HG03066 (cell line): ENCODE results near the gene LILRA5.
"Not testable (repeated sequence)": the region's sequence is repeated elsewhere in the genome, so short reads cannot be mapped to it uniquely, and the experiment has no call there.

Experiments
- ATAC-seq: cut with Tn5 transposase; IDR thresholded peaks from one replicate; pipeline ENCODE4 v1.9.1; 2021; ENCODE audit warnings: low read depth; ENCODE audit not compliant: unreplicated experiment

The LILRA5 gene

GRCh38 chr19:54312436-54313377 is at the start of gene LILRA5:
TSS of gene LILRA5 (minus strand) at chr19:54313166. CDS start at chr19:54313019, 147 bp downstream.
- no peak for ATAC-seq

DNA sequence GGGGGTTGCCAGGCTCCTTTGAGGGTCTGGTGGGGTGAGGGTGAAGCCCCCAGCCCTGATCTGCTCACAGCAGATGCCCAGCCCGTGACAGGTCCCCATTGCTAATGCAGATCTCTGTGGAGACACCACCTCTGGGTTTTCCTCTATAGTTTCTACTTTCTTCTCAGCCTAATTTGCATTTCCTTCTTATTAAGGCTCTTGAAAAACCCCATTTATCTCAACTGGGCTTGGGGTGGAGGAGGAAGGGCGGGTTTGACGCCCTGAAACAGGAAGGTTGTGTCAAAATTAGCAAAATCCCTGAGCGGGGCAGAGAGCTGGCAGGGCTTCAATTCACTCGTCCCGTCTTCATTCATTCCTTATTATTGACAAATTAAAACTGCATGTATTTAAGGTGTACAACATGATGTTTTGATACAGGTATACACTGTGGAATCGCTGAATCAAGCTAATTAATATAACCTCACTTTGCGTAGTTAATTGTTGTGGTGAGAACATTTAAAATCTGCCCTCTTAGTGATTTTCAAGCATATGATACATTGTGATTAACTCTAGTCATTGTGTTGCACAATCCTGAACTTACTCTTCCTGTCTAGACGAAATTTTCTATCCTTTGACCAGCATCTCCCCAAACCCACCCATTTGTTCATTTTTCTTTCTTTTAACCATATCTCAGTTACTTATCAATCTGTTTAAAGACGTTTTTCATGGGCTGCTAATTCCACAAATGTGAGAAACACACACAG is 48.9 kb upstream of the LILRA5 start:
- not testable (repeated sequence) for ATAC-seq

DNA sequence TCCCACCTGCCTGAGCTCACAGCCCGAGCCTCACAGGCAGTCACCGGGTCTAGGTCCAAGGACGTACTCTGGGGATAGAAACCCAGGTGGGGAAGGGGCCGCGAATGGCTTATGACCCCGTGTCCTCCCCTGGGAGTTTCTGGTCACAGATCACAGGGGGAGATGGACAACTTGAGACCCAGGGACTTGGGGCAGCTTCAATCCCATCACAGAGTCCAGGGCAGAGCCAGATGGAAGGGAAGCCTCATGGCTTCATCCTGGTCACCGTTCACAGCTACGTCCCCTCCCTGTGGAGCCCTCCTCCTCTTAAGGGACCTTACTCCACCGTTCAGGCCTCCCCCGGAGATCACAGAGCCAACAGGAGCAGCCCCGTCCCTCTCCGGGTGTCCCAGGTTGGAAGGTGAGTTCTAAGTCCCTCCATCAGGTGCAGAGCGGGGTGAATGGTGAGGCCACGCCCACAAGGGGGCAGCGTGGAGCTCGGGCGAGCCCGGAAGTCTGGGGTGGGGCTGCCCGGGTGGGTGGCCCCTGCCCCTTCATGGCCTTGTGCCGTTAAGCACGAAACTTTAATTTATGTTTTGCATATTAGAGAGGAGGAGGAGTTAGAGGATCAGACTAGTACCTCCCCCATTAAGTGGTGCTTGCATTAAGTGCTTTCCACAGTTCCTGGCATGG is 46.3 kb upstream of the LILRA5 start:
- ATAC-seq = not testable (repeated sequence)

DNA sequence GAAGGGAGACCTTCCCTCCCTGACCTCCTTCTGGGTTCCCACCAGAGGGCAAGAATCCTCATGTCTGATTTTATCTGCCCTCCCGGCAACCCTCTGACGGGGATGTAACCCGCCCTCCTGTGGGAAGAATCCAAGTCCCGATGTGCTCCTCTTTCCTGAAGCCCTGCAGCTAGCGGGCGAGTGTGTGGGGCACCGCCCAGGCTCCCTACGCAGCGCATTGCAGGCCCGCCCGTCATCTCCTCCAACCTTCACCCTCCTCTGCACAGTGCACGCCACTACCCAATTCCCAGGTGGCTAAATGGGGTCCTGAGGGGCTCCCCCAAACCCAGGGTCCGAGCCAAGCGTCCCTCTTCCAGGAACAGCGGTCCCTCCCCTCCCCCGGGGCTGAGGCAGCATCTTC is 44.4 kb upstream of the LILRA5 start:
- no peak for ATAC-seq

DNA sequence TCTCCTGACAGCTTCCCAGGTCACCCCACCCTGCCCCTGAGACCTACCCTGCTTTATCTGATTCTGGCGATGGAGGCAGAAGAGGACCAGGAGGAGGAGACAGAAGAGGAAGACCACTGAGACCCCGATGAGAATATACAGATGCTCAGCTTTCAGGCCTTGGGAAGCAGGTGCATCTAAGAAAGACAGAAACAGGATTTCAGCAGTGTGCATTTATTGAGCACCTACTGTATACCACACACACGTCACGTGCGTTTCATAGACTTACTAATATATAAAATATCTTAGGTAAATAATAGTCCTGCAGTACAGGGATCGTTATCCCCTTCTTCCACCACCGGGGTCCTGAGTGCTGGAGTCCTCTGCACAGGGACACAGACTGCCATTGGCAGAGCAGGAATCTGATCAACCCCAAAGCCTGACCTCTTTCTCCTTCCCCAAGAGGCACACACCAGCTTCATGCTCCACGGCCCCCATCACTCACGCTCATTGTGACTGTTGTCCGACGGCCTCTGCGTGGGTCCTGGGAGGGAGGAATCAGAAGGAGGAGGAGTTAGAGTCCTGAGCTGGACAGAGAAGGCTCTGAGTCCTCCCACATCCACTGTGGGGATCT is 43.6 kb upstream of the LILRA5 start:
- no peak for ATAC-seq

DNA sequence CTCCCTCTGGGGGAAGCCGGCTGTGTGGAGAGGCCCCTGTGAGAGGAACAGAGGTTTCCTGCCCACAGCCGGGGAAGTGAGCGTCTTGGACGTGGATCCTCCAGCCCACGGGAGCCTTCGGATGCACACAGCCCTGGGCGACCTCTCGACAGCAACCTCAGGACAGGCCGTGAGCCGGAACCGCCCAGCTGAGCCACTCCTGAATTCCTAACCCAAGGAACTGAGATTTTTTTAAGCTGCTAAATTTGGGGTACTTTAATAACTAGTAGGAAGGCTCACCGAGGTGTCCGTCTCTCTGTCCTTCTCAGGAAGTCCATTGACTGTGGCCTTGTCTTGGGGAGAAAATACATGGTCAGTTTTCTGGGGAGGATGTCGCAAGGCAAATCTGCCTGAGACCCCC is 42.7 kb upstream of the LILRA5 start:
- no peak for ATAC-seq

GRCh38 chr19:54354761-54355160 is 41.8 kb upstream of the LILRA5 start:
- no peak for ATAC-seq

- no peak for ATAC-seq
These were observed 39.6 kb upstream of the LILRA5 start for GRCh38 chr19:54352546-54352945.

DNA sequence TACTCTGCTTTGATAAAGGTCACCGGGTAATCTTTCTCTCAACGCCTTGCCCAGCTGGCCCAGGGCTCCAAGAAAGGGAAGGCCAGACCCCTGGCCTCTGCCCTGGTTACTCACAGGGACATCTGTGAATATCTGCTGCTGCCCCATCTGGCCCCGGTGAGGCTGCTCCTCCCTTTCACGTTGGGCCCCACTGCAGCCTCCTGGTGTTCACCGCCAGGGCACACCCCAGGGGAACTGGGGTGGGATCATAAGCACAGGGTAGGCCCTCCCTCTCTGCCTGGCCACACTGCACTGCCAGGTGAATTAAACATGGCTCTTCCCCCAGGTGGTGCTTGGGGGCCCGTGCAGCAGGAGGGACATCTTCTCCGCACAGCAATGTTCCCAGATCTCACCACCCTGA is 39.1 kb upstream of the LILRA5 start:
- ATAC-seq = no peak

- ATAC-seq = no peak
These were observed 38.5 kb upstream of the LILRA5 start for GRCh38 chr19:54351474-54351873.

GRCh38 chr19:54345938-54346386 is 33.0 kb upstream of the LILRA5 start:
- no peak for ATAC-seq

- ATAC-seq = no peak
These were observed 30.9 kb upstream of the LILRA5 start for GRCh38 chr19:54343868-54344267.

GRCh38 chr19:54341295-54341694 is 28.3 kb upstream of the LILRA5 start:
- no peak for ATAC-seq

DNA sequence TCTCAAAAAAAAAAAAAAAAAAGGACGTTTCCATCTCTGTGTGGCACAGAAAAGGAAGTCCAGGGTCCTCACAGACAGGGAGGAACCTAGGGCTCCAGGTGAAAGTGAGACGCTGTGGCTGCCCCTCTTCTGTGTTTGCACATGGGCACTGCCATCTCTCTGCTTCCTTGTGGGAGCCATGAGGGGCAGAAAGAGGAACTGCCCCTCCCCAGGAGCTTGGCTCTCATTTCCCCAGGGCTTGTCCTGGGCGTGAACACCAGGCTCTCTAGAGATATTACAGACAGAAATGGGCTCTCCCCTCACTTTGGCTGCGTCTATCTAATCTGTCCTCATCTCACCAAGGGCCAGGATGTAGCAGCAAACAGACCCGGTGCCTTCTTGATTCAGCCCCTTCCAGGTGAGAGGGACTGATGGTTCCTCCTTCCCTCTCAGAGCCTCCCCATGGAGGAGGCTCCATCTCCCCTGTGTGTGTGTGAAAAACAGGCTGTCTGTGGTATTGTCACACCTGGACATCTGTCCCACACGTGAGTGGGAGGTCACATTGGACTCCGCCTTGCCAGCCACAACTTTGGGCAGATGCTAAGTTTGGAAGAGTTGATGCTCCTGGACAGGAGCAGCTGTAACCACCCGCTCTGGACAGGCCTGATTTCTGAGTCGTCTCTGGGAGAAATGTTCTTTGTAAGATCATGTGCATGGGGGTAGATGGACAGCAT is 26.8 kb upstream of the LILRA5 start:
- ATAC-seq = no peak

DNA sequence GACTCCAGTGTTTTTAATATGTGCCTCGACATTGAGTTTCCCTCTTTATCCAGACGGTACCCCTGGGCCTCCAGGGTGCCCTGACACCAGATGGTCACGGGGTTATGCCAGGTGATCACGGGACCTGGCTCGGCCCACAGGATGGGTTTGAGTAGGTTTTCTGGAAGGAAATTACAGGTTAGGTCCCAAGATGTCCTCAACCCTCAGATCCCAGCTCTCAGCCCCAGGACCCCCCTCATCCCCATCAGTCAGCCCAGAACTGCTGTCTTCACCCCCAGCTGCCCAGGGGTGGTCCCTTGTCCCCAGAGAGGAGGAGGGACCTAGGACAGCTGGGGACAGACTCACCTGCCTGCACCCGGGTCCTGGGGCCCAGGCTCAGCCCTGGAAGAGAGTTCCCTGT is 25.6 kb upstream of the LILRA5 start:
- ATAC-seq = no peak

DNA sequence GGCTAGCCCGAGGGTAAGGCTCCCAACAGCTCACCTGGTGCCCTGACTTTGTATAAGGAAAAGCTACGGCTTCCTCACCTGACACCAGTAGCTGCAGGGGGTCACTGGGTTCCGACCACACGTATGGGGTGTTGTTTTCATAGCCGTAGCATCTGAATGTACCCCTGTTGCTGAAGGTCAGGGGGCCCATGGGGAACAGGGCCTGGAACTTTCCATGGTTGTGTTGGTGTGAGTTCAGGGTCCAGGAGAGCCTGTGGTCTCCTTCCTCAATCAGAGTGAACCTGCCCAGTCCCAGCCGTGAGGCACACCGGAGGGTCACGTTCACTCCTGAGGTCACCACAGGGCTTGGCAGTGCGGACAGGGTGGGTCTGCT is 24.9 kb upstream of the LILRA5 start:
- no peak for ATAC-seq

DNA sequence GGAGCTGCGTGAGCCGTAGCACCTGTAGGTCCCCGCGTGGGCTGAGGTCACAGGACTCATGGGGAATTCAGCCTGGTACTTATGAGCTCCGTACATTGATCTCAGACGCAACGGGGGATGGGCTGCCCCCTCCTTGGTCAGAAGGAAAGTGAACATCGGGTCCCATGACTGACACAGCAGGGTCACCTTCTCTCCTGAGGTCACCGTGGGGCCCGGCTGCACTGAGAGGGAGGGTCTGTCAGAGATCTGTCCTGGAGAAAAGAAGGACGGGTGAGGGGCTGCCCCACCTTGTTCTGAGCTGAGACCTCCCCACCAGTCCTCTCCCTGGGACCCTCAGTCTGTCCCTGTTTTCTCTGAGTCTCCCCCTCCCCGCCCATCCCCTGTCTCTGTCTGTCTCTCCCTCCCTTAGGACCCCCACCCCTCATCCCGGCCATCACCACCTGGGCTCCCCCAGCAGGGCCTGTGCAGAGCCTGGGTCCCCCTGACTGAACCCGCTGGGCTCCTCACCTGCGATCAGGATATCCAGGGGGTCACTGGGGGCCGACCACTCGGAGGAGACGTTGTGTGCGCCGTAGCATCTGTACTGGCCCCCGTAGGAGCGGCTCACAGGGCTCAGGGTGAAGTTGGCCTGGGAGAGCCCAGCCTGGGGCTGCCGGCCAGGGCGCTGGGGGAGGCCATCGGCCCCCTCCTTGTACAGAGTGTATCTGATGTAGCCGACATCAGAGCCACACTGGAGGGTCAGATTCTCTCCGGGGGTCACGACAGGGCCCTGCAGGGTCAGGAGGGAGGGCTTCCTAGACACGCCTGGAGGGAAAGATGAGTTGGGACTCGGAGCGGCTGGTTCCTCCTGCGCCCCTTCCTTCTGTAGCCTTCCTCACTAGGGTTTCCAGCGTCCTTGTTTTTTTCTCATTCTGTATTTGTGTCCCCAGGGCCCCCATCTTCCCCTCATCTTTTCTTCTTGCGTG is 24.2 kb upstream of the LILRA5 start:
- no peak for ATAC-seq

GRCh38 chr19:54335979-54336892 is 23.3 kb upstream of the LILRA5 start:
- no peak for ATAC-seq
